B cell (primary cell): Measurements from ENCODE around the gene TAPBPL.

Source experiments
- EZH2 ChIP-seq: IDR thresholded peaks from 2 replicates; pipeline ENCODE4 v1.6.1; 2012; ENCODE audit warnings: borderline replicate concordance, low read depth, mild to moderate bottlenecking, moderate library complexity, low read length; ENCODE audit not compliant: insufficient read depth, poor library complexity, severe bottlenecking
- TF ChIP-seq, protein P1 (sequence below): fragments of 200-600 bp; IDR thresholded peaks from one replicate; pipeline ENCODE4 v1.8.0; 2022; ENCODE audit warnings: antibody characterized with exemption, mild to moderate bottlenecking

DNA sequence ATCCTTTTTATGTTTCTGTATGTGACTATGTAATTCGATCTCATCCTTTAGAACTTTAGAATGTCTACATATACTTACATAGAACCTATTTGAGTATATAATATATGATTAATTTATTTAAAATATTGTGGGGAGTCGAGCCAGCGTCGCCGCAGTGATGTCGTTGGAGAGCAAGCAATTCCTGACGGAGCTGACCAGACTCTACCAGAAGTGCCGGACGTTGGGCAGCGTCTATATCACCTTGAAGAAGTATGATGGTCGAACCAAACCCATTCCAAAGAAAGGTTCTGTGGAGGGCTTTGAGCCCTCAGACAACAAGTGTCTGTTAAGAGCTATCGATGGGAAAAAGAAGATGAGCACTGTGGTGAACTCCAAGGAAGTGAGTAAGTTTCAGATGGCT is 13.5 kb upstream of the TAPBPL start:
- TF ChIP-seq, protein P1, sequence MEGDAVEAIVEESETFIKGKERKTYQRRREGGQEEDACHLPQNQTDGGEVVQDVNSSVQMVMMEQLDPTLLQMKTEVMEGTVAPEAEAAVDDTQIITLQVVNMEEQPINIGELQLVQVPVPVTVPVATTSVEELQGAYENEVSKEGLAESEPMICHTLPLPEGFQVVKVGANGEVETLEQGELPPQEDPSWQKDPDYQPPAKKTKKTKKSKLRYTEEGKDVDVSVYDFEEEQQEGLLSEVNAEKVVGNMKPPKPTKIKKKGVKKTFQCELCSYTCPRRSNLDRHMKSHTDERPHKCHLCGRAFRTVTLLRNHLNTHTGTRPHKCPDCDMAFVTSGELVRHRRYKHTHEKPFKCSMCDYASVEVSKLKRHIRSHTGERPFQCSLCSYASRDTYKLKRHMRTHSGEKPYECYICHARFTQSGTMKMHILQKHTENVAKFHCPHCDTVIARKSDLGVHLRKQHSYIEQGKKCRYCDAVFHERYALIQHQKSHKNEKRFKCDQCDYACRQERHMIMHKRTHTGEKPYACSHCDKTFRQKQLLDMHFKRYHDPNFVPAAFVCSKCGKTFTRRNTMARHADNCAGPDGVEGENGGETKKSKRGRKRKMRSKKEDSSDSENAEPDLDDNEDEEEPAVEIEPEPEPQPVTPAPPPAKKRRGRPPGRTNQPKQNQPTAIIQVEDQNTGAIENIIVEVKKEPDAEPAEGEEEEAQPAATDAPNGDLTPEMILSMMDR, result no peak
- TF ChIP-seq EZH2, result no peak
